ENCODE results near the gene EXTL1.
A peak's percentile ranks its signal among the peaks of the same experiment; 100 is the strongest.

EXTL1 gene

GRCh38 chr1:26012864-26013263 is 8.7 kb upstream of the EXTL1 start:
- TF ChIP-seq, protein P1, sequence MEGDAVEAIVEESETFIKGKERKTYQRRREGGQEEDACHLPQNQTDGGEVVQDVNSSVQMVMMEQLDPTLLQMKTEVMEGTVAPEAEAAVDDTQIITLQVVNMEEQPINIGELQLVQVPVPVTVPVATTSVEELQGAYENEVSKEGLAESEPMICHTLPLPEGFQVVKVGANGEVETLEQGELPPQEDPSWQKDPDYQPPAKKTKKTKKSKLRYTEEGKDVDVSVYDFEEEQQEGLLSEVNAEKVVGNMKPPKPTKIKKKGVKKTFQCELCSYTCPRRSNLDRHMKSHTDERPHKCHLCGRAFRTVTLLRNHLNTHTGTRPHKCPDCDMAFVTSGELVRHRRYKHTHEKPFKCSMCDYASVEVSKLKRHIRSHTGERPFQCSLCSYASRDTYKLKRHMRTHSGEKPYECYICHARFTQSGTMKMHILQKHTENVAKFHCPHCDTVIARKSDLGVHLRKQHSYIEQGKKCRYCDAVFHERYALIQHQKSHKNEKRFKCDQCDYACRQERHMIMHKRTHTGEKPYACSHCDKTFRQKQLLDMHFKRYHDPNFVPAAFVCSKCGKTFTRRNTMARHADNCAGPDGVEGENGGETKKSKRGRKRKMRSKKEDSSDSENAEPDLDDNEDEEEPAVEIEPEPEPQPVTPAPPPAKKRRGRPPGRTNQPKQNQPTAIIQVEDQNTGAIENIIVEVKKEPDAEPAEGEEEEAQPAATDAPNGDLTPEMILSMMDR (conservative IDR thresholded peaks at IDR 0.05): no peak
- H3K27ac ChIP-seq: peak overlapping the region; percentile 62

- TF ChIP-seq, protein P1 (conservative IDR thresholded peaks at IDR 0.05): no peak
- H3K27ac ChIP-seq: no peak overlapping the region
Measured at GRCh38 chr1:26014179-26014578, 7.4 kb upstream of the EXTL1 start.

- H3K27ac ChIP-seq: no peak overlapping the region
- TF ChIP-seq, protein P1 (conservative IDR thresholded peaks at IDR 0.05): no peak
Measured at GRCh38 chr1:26015358-26015757, 6.2 kb upstream of the EXTL1 start.

DNA sequence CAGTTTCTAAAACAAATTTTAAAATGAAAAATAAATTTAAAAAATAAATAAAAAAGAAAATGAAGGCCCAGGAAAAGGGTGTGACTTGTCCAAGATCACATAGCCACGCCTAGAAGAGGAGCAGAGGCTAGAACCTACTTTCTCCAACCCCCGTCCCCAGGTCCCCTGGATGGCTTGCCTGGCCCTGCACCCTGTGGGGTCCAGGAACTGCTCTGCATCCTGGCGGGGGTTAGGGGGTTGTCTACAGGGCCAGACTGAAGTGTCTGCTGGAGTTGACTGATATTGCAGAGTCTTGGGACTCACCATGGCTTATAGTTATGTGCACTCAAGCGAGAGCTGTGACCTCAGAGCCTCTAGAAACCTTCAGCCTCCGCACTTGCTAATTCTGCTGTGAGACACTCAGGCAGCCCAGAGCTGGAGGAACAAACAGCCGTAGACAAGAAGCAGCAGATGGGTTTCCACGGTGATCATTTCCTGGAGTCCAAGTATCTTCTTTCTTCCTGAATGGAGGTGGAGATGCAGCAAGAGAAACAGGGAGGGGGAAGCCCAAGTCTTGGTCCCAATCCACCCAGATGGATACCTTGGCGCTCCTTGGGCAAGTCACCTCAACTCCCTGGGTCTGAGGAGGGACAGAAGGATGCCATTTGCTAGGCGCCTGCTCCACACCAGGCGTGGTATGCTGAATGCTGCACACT is 5.2 kb upstream of the EXTL1 start:
- no peak overlapping the region for H3K27ac ChIP-seq

GRCh38 chr1:26016953-26017545 is 4.5 kb upstream of the EXTL1 start:
- no peak overlapping the region for H3K27ac ChIP-seq
- TF ChIP-seq, protein P1 (conservative IDR thresholded peaks at IDR 0.05): no peak

More for the DNA sequence above, 5.2 kb upstream of the EXTL1 start:
- TF ChIP-seq, protein P1 (conservative IDR thresholded peaks at IDR 0.05): no peak

DNA sequence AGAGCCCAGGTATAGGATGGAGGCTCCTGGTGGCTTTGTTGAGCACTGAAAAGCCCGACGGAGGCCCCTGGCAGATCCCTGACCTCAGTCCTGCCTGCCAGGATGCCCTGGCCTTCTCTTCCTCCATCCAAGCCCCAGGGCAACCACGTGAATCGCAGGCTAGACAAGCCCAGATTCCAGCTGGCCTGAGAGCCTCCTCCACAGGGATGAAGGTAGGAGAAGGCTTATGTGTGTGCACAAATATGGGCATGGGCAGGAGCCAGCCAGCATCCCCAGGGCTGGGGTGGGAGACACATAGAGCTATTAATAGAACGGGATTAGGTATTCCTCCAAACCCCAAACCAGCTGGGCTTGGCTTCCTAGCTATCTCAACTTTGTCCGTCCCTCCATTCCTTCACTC is 4.0 kb upstream of the EXTL1 start:
- TF ChIP-seq, protein P1 (conservative IDR thresholded peaks at IDR 0.05): no peak
- H3K27ac ChIP-seq: no peak overlapping the region

DNA sequence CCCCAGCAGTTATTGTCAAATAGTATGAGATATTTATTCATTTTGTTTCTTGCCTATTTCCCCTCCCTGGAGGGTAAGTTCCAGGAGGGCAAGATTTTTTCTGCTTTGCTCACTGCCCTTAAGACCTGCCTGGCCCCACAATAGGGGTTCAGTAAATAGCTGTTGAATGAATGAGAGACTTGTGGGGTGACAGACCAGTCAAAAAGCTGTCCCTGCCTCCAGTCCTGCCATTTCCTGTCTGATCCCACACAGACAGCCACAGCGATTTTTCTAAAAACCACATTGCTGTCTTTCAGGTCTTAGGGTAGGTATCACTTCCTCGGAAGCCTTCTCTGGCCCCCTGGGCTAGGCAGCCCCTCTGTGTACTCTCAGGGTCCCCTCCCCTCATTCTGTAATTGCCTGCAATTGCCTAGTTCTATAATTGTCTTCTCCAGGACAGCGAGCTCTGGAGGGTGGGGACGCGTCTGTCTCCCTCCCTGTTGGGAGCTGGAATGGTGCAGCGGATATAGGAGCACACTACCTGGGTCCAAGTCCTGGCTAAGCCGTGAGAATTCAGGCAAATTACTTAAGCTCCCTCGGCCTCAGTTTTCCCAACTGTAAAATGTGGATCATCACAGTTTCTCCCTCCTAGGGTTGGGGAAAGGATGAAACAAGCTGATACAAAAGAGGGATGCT is 1.8 kb upstream of the EXTL1 start:
- TF ChIP-seq, protein P1 (conservative IDR thresholded peaks at IDR 0.05): no peak
- H3K27ac ChIP-seq: no peak overlapping the region

Data from VCaP (cell line).